HepG2 (cell line): ENCODE results near the gene C16orf54. TPM values are rescaled to one million over a fixed set of nuclear protein-coding genes. Genes with fewer than 3 reads are reported as not detected.
A peak's percentile ranks its signal among the peaks of the same experiment; 100 is the strongest.

Experiments
- ARID2 ChIP-seq: sonication (generic); formaldehyde crosslinking; IDR thresholded peaks from 2 replicates; pipeline ENCODE4 v1.8.1; 2022; ENCODE audit warnings: mild to moderate bottlenecking, missing genetic modification reagents, borderline replicate concordance
- HNRNPL ChIP-seq: fragments of 200-400 bp; formaldehyde crosslinking; IDR thresholded peaks from 2 replicates; pipeline ENCODE4 v1.6.1; 2017; ENCODE audit warnings: mild to moderate bottlenecking, low read depth, low read length
- NFE2 ChIP-seq: sonication (generic); formaldehyde crosslinking; IDR thresholded peaks from 2 replicates; pipeline ENCODE4 v1.4.0; 2020; ENCODE audit warnings: missing genetic modification reagents
- NKX3-1 ChIP-seq: sonication (generic); formaldehyde crosslinking; IDR thresholded peaks from 2 replicates; pipeline ENCODE4 v1.5.0; 2020; ENCODE audit warnings: missing genetic modification reagents
- SMAD1 ChIP-seq: sonication (generic); formaldehyde crosslinking; IDR thresholded peaks from 2 replicates; pipeline ENCODE4 v1.4.0; 2020; ENCODE audit warnings: missing genetic modification reagents, low read depth, mild to moderate bottlenecking, borderline replicate concordance
- ZNF761 ChIP-seq: sonication (generic); formaldehyde crosslinking; conservative IDR thresholded peaks from 2 replicates; pipeline ENCODE4 v1.4.0; 2020; ENCODE audit warnings: mild to moderate bottlenecking, missing genetic modification reagents
- polyA plus RNA-seq, 8 experiments: library from polyadenylated mRNA; depleted of rRNA in 3 of 8; stranded (reverse) in 7 of 8; unstranded in 1 of 8; fragments of >200 nt; fragmentation: Illumina TruSeq in 4 of 8; extraction: Trizol in 4 of 8; gene quantifications; 2 replicates each; pipeline versions ENCODE4 v1.2.1 to v1.2.3, GENCODE V29; 2011 to 2016; ENCODE audit warnings: low read depth in 4 of 8, missing spikeins in 1 of 8, mixed read lengths in 1 of 8; ENCODE audit not compliant: insufficient read depth in 1 of 8
- total RNA-seq, 5 experiments: library from RNA; depleted of rRNA; stranded (reverse); fragments of >200 nt; fragmentation: Illumina TruSeq; extraction: Trizol; gene quantifications; 2 replicates each; pipeline ENCODE4 v1.2.3, GENCODE V29; 2016; ENCODE audit warnings: low read depth in 1 of 5
- TF ChIP-seq, protein P1 (sequence below), 2 experiments: fragments of 450-650 bp in 1 of 2; sonication (generic) in 1 of 2; formaldehyde crosslinking in 1 of 2; IDR thresholded peaks; 2 replicates each; pipeline versions ENCODE4 v1.6.1 to v1.8.0; 2016 to 2022; ENCODE audit warnings: antibody characterized with exemption in 1 of 2, mild to moderate bottlenecking in 1 of 2, missing genetic modification reagents in 1 of 2
- TF ChIP-seq, protein P2 (sequence below): sonication (generic); formaldehyde crosslinking; IDR thresholded peaks from 2 replicates; pipeline ENCODE4 v1.5.0; 2020; ENCODE audit warnings: missing genetic modification reagents
- TF ChIP-seq, protein P3 (sequence below): fragments of 450-650 bp; IDR thresholded peaks from 2 replicates; pipeline ENCODE4 v1.6.1; 2016
- TF ChIP-seq, protein P4 (sequence below): sonication (generic); formaldehyde crosslinking; IDR thresholded peaks from 2 replicates; pipeline ENCODE4 v1.5.0; 2020; ENCODE audit warnings: missing genetic modification reagents, mild to moderate bottlenecking, borderline replicate concordance
- TF ChIP-seq, protein P5 (sequence below): sonication (generic); formaldehyde crosslinking; IDR thresholded peaks from 2 replicates; pipeline ENCODE4 v1.4.0; 2020; ENCODE audit warnings: missing genetic modification reagents
- TF ChIP-seq, protein P6 (sequence below): sonication (generic); formaldehyde crosslinking; IDR thresholded peaks from 2 replicates; pipeline ENCODE4 v1.5.0; 2020; ENCODE audit warnings: mild to moderate bottlenecking, low read depth, missing genetic modification reagents, borderline replicate concordance

Gene C16orf54
- total and polyA plus RNA-seq, 2 of the 13 experiments (the other 11 are each of a cell fraction or from before 2014, with no cell fraction given), result not detected

DNA sequence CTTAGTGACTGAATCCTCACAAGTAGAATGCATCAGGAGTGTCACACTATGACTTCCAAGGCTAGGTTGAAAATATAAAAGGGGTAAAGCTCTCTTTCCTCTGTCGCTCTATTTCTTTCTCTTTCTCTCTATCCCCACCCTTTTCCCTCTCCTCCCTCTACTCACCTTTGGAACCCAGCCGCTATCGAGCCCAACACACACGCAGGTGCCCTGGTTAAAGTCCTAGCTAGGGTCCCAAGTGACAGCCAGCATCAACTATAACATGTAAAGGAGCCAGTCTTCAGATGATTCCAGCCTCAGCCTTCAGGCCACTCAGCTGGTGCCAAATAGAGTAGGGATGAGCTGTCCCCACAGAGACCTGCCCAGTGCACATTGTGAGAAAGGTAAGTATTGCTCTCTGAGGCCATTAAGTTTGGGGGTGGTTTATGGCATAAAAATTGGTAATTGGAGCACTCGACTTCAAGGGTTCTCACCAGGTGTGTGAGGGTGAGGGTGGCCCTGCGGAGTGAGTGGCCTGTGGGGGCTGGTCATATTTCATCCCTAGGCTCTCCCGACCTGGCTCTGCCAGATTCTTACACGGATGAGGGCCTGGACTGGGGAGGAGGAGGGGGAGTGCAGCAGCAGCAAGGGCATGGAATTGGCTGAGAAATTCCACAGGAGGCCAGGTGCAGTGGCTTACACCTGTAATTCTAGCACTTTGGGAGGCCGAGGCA lies 14.9 kb upstream of the C16orf54 start (continued):
- TF ChIP-seq, protein P1, sequence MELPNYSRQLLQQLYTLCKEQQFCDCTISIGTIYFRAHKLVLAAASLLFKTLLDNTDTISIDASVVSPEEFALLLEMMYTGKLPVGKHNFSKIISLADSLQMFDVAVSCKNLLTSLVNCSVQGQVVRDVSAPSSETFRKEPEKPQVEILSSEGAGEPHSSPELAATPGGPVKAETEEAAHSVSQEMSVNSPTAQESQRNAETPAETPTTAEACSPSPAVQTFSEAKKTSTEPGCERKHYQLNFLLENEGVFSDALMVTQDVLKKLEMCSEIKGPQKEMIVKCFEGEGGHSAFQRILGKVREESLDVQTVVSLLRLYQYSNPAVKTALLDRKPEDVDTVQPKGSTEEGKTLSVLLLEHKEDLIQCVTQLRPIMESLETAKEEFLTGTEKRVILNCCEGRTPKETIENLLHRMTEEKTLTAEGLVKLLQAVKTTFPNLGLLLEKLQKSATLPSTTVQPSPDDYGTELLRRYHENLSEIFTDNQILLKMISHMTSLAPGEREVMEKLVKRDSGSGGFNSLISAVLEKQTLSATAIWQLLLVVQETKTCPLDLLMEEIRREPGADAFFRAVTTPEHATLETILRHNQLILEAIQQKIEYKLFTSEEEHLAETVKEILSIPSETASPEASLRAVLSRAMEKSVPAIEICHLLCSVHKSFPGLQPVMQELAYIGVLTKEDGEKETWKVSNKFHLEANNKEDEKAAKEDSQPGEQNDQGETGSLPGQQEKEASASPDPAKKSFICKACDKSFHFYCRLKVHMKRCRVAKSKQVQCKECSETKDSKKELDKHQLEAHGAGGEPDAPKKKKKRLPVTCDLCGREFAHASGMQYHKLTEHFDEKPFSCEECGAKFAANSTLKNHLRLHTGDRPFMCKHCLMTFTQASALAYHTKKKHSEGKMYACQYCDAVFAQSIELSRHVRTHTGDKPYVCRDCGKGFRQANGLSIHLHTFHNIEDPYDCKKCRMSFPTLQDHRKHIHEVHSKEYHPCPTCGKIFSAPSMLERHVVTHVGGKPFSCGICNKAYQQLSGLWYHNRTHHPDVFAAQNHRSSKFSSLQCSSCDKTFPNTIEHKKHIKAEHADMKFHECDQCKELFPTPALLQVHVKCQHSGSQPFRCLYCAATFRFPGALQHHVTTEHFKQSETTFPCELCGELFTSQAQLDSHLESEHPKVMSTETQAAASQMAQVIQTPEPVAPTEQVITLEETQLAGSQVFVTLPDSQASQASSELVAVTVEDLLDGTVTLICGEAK (IDR thresholded peaks at IDR 0.05), result no peak
- TF ChIP-seq, protein P1 (CRISPR knock-in tag; IDR thresholded peaks at IDR 0.05), result 0 out of 2 replicates have a peak, but pooled peaks have one; percentile 30
- TF ChIP-seq HNRNPL, result no peak
- TF ChIP-seq SMAD1, result no peak
- TF ChIP-seq NFE2 (CRISPR knock-in tag), result no peak
- TF ChIP-seq, protein P2, sequence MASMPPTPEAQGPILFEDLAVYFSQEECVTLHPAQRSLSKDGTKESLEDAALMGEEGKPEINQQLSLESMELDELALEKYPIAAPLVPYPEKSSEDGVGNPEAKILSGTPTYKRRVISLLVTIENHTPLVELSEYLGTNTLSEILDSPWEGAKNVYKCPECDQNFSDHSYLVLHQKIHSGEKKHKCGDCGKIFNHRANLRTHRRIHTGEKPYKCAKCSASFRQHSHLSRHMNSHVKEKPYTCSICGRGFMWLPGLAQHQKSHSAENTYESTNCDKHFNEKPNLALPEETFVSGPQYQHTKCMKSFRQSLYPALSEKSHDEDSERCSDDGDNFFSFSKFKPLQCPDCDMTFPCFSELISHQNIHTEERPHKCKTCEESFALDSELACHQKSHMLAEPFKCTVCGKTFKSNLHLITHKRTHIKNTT (CRISPR knock-in tag), result no peak
- TF ChIP-seq ZNF761 (CRISPR knock-in tag), result no peak
- TF ChIP-seq, protein P3, sequence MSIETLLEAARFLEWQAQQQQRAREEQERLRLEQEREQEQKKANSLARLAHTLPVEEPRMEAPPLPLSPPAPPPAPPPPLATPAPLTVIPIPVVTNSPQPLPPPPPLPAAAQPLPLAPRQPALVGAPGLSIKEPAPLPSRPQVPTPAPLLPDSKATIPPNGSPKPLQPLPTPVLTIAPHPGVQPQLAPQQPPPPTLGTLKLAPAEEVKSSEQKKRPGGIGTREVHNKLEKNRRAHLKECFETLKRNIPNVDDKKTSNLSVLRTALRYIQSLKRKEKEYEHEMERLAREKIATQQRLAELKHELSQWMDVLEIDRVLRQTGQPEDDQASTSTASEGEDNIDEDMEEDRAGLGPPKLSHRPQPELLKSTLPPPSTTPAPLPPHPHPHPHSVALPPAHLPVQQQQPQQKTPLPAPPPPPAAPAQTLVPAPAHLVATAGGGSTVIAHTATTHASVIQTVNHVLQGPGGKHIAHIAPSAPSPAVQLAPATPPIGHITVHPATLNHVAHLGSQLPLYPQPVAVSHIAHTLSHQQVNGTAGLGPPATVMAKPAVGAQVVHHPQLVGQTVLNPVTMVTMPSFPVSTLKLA, result no peak
- TF ChIP-seq, protein P4, sequence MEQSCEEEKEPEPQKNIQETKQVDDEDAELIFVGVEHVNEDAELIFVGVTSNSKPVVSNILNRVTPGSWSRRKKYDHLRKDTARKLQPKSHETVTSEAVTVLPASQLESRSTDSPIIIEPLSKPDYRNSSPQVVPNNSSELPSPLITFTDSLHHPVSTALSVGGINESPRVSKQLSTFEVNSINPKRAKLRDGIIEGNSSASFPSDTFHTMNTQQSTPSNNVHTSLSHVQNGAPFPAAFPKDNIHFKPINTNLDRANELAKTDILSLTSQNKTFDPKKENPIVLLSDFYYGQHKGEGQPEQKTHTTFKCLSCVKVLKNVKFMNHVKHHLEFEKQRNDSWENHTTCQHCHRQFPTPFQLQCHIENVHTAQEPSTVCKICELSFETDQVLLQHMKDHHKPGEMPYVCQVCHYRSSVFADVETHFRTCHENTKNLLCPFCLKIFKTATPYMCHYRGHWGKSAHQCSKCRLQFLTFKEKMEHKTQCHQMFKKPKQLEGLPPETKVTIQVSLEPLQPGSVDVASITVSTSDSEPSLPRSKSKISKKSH (CRISPR knock-in tag), result no peak
- no peak for TF ChIP-seq ARID2
- TF ChIP-seq, protein P5, sequence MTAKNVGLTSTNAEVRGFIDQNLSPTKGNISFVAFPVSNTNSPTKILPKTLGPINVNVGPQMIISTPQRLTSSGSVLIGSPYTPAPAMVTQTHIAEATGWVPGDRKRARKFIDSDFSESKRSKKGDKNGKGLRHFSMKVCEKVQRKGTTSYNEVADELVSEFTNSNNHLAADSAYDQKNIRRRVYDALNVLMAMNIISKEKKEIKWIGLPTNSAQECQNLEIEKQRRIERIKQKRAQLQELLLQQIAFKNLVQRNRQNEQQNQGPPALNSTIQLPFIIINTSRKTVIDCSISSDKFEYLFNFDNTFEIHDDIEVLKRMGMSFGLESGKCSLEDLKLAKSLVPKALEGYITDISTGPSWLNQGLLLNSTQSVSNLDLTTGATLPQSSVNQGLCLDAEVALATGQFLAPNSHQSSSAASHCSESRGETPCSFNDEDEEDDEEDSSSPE (CRISPR knock-in tag), result 0 out of 2 replicates have a peak, but pooled peaks have one; percentile 20
- TF ChIP-seq NKX3-1 (CRISPR knock-in tag), result no peak
- TF ChIP-seq, protein P6, sequence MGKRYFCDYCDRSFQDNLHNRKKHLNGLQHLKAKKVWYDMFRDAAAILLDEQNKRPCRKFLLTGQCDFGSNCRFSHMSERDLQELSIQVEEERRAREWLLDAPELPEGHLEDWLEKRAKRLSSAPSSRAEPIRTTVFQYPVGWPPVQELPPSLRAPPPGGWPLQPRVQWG (CRISPR knock-in tag), result no peak
